Transverse colon (tissue), 4 donors: ENCODE results near the gene SPTB. TPM values are rescaled to one million over a fixed set of nuclear protein-coding genes. Genes with fewer than 3 reads are reported as not detected.

ENCODE experiments used
- DNase-seq: peaks from one replicate; pipeline ENCODE4 v3.0.0-alpha.2; 2019
- H3K27ac ChIP-seq, 4 donors: fragments of 200-600 bp; sonication (generic); 2 replicates each; pipeline ENCODE4 v1.5.1; 2016 to 2018; ENCODE audit warnings: inconsistent platforms in 4 of 4
- H3K27me3 ChIP-seq: fragments of 200-600 bp; sonication (generic); 2 replicates; pipeline ENCODE4 v1.5.1; 2017; ENCODE audit warnings: inconsistent platforms
- H3K36me3 ChIP-seq, 4 donors: fragments of 200-600 bp; sonication (generic); 2 replicates each; pipeline ENCODE4 v1.5.1; 2017 to 2019; ENCODE audit warnings: inconsistent platforms in 4 of 4
- H3K4me1 ChIP-seq, 4 donors: fragments of 200-600 bp; sonication (generic); 2 replicates each; pipeline ENCODE4 v1.5.1; 2017 to 2020; ENCODE audit warnings: inconsistent platforms in 4 of 4
- H3K4me3 ChIP-seq, 4 donors: fragments of 200-600 bp; sonication (generic); 1 replicate in 1 of 4; 2 replicates in 3 of 4; pipeline versions ENCODE4 v1.5.1 to v1.6.1; 2017 to 2019; ENCODE audit warnings: inconsistent platforms in 4 of 4
- H3K9me3 ChIP-seq, 2 donors: fragments of 200-600 bp; sonication (generic); 2 replicates each; pipeline ENCODE4 v1.5.1; 2017 to 2019; ENCODE audit warnings: inconsistent platforms in 2 of 2
- CTCF ChIP-seq, 5 experiments: fragments of 200-600 bp in 3 of 5; fragments of 450-650 bp in 2 of 5; sonication (generic) in 3 of 5; IDR thresholded peaks; 1 replicate in 2 of 5; 2 replicates in 3 of 5; pipeline ENCODE4 v1.5.1; 2016 to 2017; ENCODE audit warnings: antibody characterized with exemption in 5 of 5, inconsistent platforms in 3 of 5, mild to moderate bottlenecking in 2 of 5, moderate library complexity in 1 of 5
- EP300 ChIP-seq: sonication (generic); formaldehyde crosslinking; IDR thresholded peaks from one replicate; pipeline ENCODE4 v1.6.1; 2017; ENCODE audit warnings: antibody characterized with exemption, low read depth
- POLR2A ChIP-seq: fragments of 450-650 bp; IDR thresholded peaks from one replicate; pipeline ENCODE4 v1.6.1; 2016; ENCODE audit warnings: antibody characterized with exemption, mild to moderate bottlenecking, moderate library complexity
- POLR2AphosphoS5 ChIP-seq, 3 donors: sonication (generic); formaldehyde crosslinking; IDR thresholded peaks; one replicate each; pipeline ENCODE4 v1.6.1; 2016; ENCODE audit warnings: antibody characterized with exemption in 3 of 3
- WGBS, 2 donors: methylation state at CpG; one replicate each; pipeline ENCODE4 v1.1.5; 2018; ENCODE audit warnings: low coverage in 1 of 2; 5-methylcytosine and 5-hydroxymethylcytosine counted together
- in situ Hi-C, 4 donors: fragments of 200-750 bp; cut with MboI; loops; one replicate each; pipeline versions ENCODE4 v1.15.0 to v1.15.1; 2017; ENCODE audit warnings: low sequenced_read_pairs in 3 of 4, low pct_ligation_motif_present in 1 of 4, low pct_unique_long_range_greater_than_20kb in 1 of 4
- intact Hi-C: fragments of 100-400 bp; cut with DNase I; formaldehyde crosslinking; loops from one replicate; pipeline ENCODE4 v1.15.1; 2023; ENCODE audit warnings: low total_unique reads
- total RNA-seq, 4 donors: library from RNA; depleted of rRNA; stranded (reverse); fragments of >200 nt; gene quantifications; one replicate each; pipeline ENCODE4 v1.1.0, GENCODE V29; 2016

SPTB gene
- total RNA-seq, 4 donors from 2014 or later: 0.20 to 0.96 (median 0.58) TPM

- in situ Hi-C loops: loop anchor here (5.0 to 25.0 kb wide), 4 partner anchors 86 to 224 kb away; partner anchors contain the start of genes HSPA2 (in 1 of the 4) and PPP1R36 (in 1 of the 4)
- no peaks in the 10 kb centered on the region for H3K27me3 ChIP-seq
- H3K36me3 ChIP-seq: no peaks in the 10 kb centered on the region
- intact Hi-C loops: no loop called here
- no peak for DNase-seq
- H3K4me3 ChIP-seq: no peak overlapping the region
- H3K9me3 ChIP-seq: no peaks in the 10 kb centered on the region
- no peak for TF ChIP-seq POLR2A
- no peak for TF ChIP-seq CTCF (IDR thresholded peaks at IDR 0.05)
- TF ChIP-seq POLR2AphosphoS5 (IDR thresholded peaks at IDR 0.05): no peak
- no peak for TF ChIP-seq EP300
- peak overlapping the region in 2 of 4 donors; percentile 69 to 72 for H3K27ac ChIP-seq
- WGBS, 2 donors: 61 to 72% methylated on average over 5 of the region's 5 CpGs
- H3K4me1 ChIP-seq: peaks cover 33 to 69% (median 45%) of the 10 kb centered on the region in 4 donors
These were observed 118.8 kb downstream of the SPTB start for GRCh38 chr14:64760916-64761315.

- H3K4me1 ChIP-seq: peaks cover 33 to 76% (median 52%) of the 10 kb centered on the region in 4 donors
These were observed 119.5 kb downstream of the SPTB start for GRCh38 chr14:64760146-64760755.

GRCh38 chr14:64759555-64759938 is 120.2 kb downstream of the SPTB start:
- intact Hi-C loops: no loop called here
- H3K4me1 ChIP-seq: peaks cover 32 to 74% (median 50%) of the 10 kb centered on the region in 4 donors
- no peak for TF ChIP-seq POLR2A
- no peak for TF ChIP-seq POLR2AphosphoS5 (IDR thresholded peaks at IDR 0.05)
- no peak for TF ChIP-seq CTCF (IDR thresholded peaks at IDR 0.05)
- no peak for TF ChIP-seq EP300
- H3K36me3 ChIP-seq: no peaks in the 10 kb centered on the region
- in situ Hi-C loops: loop anchor here in 1 of 4 donors (25.0 kb wide), 1 partner anchor 222 kb away; the partner anchor contains the start of genes HSPA2 and PPP1R36
- no peak overlapping the region for H3K4me3 ChIP-seq
- no peak overlapping the region for H3K27ac ChIP-seq
- H3K9me3 ChIP-seq: no peaks in the 10 kb centered on the region
- no peak for DNase-seq
- WGBS, 2 donors: 92% methylated on average over 4 of the region's 6 CpGs; no CpG with 5 or more reads in 1 of the 2 donors
- H3K27me3 ChIP-seq: no peaks in the 10 kb centered on the region

More at GRCh38 chr14:64760146-64760755, 119.5 kb downstream of the SPTB start:
- DNase-seq: peak; percentile 77
- 58 to 70% methylated on average over 3 to 8 of the region's 8 CpGs for WGBS, 2 donors
- H3K36me3 ChIP-seq: no peaks in the 10 kb centered on the region
- TF ChIP-seq CTCF (IDR thresholded peaks at IDR 0.05) (peak; percentile 59 to 72 (median 68)), EP300 (no peak)
- H3K4me3 ChIP-seq: no peak overlapping the region
- in situ Hi-C loops: loop anchor here (5.0 to 25.0 kb wide), 4 partner anchors 85 to 223 kb away; partner anchors contain the start of genes HSPA2 (in 1 of the 4) and PPP1R36 (in 1 of the 4)
- H3K9me3 ChIP-seq: no peaks in the 10 kb centered on the region
- intact Hi-C loops: no loop called here
- H3K27me3 ChIP-seq: no peaks in the 10 kb centered on the region
- no peak overlapping the region for H3K27ac ChIP-seq

- Histone ChIP-seq H3K27ac (peak overlapping the region in 2 of 4 donors; percentile 11 to 58), H3K4me3 (no peak overlapping the region), H3K27me3 (no peaks in the 10 kb centered on the region), H3K36me3 (no peaks in the 10 kb centered on the region), H3K4me1 (peaks cover 30 to 68% (median 47%) of the 10 kb centered on the region in 4 donors), H3K9me3 (no peaks in the 10 kb centered on the region)
- in situ Hi-C loops (loop anchor here in 1 of 4 donors (25.0 kb wide), 1 partner anchor 222 kb away; the partner anchor contains the start of genes HSPA2 and PPP1R36), intact Hi-C loops (no loop called here)
- 64 to 100% methylated on average over 2 to 5 of the region's 7 CpGs for whole genome bisulfite sequencing, 2 donors
- no peak for DNase-seq
- no peak for TF ChIP-seq EP300
- no peak for TF ChIP-seq CTCF (IDR thresholded peaks at IDR 0.05)
- TF ChIP-seq POLR2A: no peak
- no peak for TF ChIP-seq POLR2AphosphoS5 (IDR thresholded peaks at IDR 0.05)
These were observed 120.8 kb downstream of the SPTB start for GRCh38 chr14:64758691-64759554.
